Omental fat pad (tissue), 4 donors: ENCODE measurements around the gene FGF12. TPM values are rescaled to one million over a fixed set of nuclear protein-coding genes. Genes with fewer than 3 reads are reported as not detected.

ENCODE experiments used
- ATAC-seq: fragments of 150-250 bp; one replicate; pipeline ENCODE4 v1.9.1; 2016; ENCODE audit warnings: mild to moderate bottlenecking, moderate library complexity; ENCODE audit not compliant: low FRiP score
- DNase-seq: peaks from one replicate; pipeline ENCODE4 v3.0.0-alpha.2; 2019; ENCODE audit warnings: low spot score
- CTCF ChIP-seq, 3 donors: fragments of 450-650 bp; IDR thresholded peaks; one replicate each; pipeline ENCODE4 v1.5.1; 2016 to 2017; ENCODE audit warnings: antibody characterized with exemption in 3 of 3, mild to moderate bottlenecking in 3 of 3, moderate library complexity in 2 of 3
- total RNA-seq, 4 donors: library from RNA; depleted of rRNA; stranded (reverse); fragments of >200 nt; gene quantifications; one replicate each; pipeline ENCODE4 v1.1.0, GENCODE V29; 2016

The FGF12 gene
- total RNA-seq, 4 donors from 2014 or later: 2.4 to 9.3 (median 2.9) TPM

GRCh38 chr3:192514754-192515663, 212.3 kb downstream of the FGF12 start:
- no peak for DNase-seq
- no peak for ATAC-seq
- no peak for TF ChIP-seq CTCF (IDR thresholded peaks at IDR 0.05)

GRCh38 chr3:192514081-192514753, 213.1 kb downstream of the FGF12 start:
- no peak for DNase-seq
- ATAC-seq: no peak
- no peak for TF ChIP-seq CTCF (IDR thresholded peaks at IDR 0.05)

- DNase-seq (no peak), ATAC-seq (no peak)
- TF ChIP-seq CTCF (IDR thresholded peaks at IDR 0.05): no peak
Observed at GRCh38 chr3:192505731-192506130, 221.6 kb downstream of the FGF12 start.

GRCh38 chr3:192501401-192501800, 225.9 kb downstream of the FGF12 start:
- DNase-seq: no peak
- ATAC-seq: no peak
- TF ChIP-seq CTCF (IDR thresholded peaks at IDR 0.05): no peak

- no peak for TF ChIP-seq CTCF (IDR thresholded peaks at IDR 0.05)
- no peak for DNase-seq
- ATAC-seq: no peak
Observed at GRCh38 chr3:192496905-192497587, 230.3 kb downstream of the FGF12 start.

GRCh38 chr3:192494174-192494573, 233.2 kb downstream of the FGF12 start:
- ATAC-seq: no peak
- DNase-seq: no peak
- TF ChIP-seq CTCF (IDR thresholded peaks at IDR 0.05): no peak
